ENCODE data around the gene ACOX2. TPM values are rescaled to one million over a fixed set of nuclear protein-coding genes. Genes with fewer than 3 reads are reported as not detected.

Gene ACOX2
- total RNA-seq, 1 donor from 2014 or later: 1.6 TPM

GRCh38 chr3:58519668-58520402 is 17.2 kb downstream of the ACOX2 start:
- DNase-seq (ENCODE audit: low spot score in 2 of 2): no peak
- FAIRE-seq: no peak

DNA sequence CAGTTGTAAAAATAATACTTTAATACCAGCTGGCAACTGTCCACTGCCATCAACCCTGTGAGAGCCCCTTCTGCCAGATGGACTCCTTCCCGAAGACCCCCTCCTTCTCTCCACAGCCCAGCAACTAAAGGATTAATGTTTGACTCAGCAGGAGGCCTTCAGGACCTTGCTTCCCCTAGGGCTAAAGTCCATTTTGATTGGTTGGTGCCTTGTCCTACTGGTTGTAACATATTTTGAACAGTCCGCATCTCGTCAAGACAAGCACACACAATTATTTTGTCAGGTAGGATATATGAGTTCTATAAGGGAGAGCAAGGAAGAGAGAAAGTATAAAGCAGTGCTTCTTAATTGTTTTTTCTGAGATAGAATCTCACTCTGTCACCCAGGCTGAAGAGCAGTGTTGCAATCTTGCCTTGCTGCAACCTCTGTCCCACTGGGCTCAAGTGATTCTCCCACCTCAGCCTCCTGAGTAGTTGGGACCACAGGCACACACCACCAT is 18.6 kb downstream of the ACOX2 start:
- DNase-seq (ENCODE audit: low spot score in 2 of 2) (no peak), FAIRE-seq (no peak)

DNA sequence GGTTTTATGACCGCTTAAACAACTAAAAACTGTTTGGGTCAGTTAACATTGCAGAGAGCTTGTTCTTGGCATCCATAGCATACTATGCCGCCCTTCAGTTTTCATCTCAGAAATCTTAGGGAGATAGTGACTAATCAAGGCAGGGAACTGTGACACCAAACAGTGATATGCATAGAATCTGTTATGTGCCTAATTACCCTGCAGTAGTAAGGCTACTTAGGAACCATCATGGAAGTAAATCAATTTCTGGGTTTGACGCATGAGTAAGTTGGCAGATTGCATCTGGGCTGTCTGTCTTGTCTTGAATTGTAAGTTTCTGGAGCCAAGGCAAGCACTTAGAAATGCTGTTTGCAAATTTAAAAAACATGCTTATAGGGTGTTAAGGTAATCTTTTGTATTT is 22.6 kb downstream of the ACOX2 start:
- FAIRE-seq: no peak
- no peak for DNase-seq (ENCODE audit: low spot score in 2 of 2)

DNA sequence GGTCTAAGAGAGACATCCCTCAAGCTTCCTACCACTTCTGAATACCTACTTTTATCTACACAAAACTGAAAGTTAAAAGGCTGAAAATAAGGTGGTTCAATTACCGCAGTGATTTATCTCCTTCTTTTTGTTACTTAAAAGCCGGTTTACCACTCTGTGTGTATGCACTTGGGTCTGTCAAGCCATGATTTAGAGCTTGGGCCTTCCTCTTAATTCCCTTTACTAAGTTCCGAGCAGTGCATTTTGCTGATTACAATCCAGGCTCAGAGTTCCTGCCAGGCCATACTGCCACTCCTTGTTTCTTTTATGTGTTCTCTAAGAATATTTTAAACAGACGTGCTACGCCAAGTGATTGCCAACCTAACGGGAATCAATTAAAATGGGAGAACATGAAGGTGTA is 28.6 kb downstream of the ACOX2 start:
- no peak for DNase-seq (ENCODE audit: low spot score in 2 of 2)
- no peak for FAIRE-seq

DNA sequence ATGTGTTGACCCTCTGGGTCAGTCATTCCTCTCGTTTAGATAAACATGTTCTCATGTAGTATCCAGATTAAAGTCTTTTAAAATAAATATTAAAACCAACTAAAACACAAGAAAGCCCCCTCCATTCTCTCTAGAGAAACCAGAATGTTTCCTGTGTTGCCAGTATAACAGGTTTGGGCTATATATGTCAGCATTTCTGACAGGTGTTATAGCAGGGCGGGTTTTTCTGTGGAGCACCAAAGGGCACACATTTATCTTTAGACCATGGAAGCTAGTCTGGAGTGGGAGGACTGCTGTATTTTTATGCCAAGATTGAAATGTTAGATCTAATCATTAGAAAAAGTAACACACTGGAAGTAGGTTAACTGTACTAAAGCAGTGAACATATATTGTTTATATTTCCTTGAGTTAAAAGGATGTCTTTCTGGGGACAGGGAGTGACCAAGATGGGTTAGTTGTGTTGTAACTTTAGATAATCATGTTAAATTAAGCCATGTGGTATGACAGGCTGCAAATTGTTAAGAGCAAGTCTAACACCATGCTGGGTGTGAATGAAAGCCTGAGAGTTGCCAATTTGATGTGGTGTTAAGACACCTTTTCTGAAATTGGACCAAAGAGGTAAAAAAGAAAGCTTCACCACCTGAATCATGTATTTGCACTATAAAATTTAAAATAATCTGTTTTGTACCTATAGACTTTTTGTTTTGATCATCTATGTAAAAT is 29.5 kb downstream of the ACOX2 start:
- no peak for DNase-seq (ENCODE audit: low spot score in 2 of 2)
- no peak for FAIRE-seq

- FAIRE-seq: no peak
Measured at GRCh38 chr3:58502872-58503271, 34.1 kb downstream of the ACOX2 start.

DNA sequence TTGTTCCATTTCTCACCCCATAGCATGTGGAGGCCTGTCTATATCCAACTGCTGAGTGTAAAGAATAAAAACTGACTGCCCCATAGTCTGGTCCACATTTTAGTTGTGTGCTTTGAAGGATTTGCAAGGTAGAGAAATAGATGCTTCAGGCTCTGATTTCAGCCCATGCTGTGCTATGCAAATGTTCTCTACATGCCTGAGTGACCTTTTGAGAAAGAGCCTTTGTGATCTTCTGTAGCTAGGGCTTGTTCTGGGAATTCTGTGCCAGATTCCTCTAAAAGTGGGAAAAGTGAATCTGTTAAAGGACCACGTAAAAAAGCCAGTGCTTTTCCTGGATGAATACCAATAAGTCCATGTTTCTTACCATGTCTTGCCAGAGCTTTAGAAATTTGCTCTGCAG is 39.9 kb downstream of the ACOX2 start:
- DNase-seq (ENCODE audit: low spot score in 2 of 2): no peak
- no peak for FAIRE-seq

More at GRCh38 chr3:58502872-58503271, 34.1 kb downstream of the ACOX2 start:
- no peak for DNase-seq (ENCODE audit: low spot score in 2 of 2)

- no peak for FAIRE-seq
- DNase-seq (ENCODE audit: low spot score in 2 of 2): no peak
Measured at GRCh38 chr3:58496206-58496857, 40.7 kb downstream of the ACOX2 start.

GRCh38 chr3:58495101-58495500 is 41.9 kb downstream of the ACOX2 start:
- FAIRE-seq: no peak
- DNase-seq (ENCODE audit: low spot score in 2 of 2): no peak

DNA sequence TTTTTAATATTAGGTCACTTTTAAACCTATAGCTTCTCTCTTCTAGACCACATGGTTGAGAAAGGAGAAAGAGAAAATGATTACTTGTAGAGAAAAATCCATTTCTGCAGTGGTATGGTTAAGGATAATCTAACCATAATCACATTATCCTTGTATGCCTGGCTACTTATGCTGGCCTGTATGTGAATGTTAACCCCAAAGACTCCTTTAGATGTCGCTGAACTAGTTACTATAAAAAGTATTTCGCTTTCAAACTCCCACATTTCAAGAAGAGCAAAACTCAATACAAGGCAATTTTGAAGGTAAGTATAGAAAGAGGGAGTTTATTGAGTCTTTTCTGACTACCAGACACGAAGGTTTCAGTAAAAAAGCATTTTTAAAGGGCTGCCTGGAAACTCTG is 42.9 kb downstream of the ACOX2 start:
- no peak for FAIRE-seq
- DNase-seq (ENCODE audit: low spot score in 2 of 2): no peak

- FAIRE-seq (no peak), DNase-seq (ENCODE audit: low spot score in 2 of 2) (no peak)
Measured at GRCh38 chr3:58492494-58492905, 44.5 kb downstream of the ACOX2 start.

DNA sequence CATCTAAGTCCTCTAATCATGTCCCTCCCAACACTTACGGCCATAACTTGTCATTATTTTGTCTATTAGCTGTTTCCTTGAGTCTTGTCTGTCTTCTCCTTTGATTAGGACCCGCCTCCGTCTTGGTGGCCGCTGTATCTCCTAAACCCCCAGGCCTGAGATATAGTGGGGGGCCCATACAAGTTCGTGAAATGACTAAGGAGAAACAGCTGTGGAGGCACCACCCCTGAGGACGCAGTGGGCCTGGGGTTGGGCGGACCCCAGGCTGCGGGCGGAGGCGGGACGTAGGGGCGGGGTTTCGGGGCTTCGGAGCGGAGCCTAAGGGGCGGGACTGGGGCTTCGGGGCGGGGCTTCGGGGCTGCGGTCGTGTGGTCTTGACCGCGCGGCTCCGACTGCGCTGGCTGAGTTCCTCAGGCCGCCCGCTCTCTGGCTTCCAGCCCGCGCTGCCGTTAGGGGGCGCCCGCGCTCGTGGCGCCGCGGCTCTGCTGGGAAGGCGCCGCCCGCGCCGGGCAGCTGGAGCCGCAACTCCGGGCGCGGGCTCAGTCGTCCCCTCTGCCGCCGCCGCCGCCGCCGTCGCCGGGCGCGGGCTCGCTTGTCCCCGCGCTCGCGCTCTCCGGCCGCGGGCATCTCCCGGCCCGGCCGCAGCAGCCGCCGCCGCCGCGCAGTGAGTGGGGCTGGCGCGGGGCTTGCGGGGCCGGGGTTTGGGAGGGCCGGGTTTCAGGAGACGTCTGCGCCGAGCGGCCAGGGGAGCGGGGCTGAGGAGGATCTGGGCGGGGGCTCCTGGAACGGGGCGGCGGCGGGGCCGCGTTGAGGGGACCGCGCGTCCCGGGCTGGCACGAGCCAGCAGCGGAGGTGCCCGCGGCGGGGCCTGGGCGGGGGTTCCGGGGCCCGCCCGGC is 45.2 kb downstream of the ACOX2 start, which contains the start of gene KCTD6:
Gene KCTD6, plus strand, starts transcription at position 591 of the 897 bp plus-strand sequence. CDS start 6,660 bp downstream, outside the sequence.
- FAIRE-seq: no peak
- DNase-seq (ENCODE audit: low spot score in 2 of 2): peak; percentile 91 to 93

- no peak for FAIRE-seq
- no peak for DNase-seq (ENCODE audit: low spot score in 2 of 2)
Measured at GRCh38 chr3:58490860-58491501, 46.0 kb downstream of the ACOX2 start.

DNA sequence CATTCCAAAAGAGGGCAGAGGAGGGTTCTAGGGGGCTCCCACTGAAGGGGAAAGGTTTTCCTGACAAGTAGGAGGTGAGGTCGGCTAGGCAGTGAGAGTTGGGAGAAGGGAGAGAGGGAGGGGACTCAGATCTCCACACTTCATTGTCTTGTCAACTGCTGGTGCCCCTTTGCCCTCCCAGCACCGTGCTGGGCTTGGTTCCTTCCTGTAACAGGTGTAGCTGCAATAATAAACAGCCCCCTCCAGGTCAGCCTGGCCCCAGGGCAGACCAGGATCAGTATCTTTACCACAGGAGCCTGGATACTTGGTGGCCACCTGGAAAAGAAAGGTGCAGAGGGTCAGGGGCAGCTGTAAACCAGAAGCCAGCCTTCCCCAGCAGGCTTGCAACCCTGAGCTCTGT is 48.0 kb downstream of the ACOX2 start:
- DNase-seq (ENCODE audit: low spot score in 2 of 2): no peak

DNA sequence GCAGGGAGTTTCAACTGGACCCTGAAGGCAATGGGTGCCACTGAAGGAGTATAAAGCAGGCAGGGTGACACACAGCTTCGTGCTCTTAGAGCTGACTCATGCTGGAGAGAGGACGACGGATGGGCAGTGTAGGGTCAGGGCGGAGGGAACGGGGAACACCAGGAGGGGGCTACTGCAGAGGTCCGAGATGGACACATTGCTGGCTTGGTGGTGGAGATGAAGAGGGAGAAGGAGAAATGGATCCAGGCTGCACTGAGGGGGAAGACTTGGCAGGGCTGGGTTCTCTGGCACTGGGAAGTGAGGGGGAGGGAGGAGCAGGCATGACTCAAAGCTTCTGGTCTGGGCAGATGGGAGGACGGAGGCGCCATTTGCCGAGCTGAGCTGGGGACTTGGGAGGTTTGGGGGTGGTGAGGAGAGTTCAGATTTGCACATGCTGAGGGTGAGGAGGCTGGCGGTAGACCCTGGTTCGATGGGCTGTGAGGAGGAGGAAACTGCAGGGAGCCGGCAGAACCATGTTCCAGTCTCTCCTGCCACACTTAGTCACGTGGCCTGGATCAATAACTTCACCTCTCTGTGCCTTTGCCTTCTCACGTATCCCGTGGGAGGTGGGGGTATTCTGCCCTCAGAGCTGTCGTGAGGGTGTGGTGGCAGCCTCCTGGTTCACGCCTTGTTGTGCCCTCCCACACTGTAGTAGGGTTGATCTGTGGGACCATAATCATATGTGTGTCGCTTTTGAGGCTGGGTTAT is 49.7 kb downstream of the ACOX2 start:
- FAIRE-seq (no peak), DNase-seq (ENCODE audit: low spot score in 2 of 2) (peak in 1 of 2 donors; percentile 26)

More for the DNA sequence above, 48.0 kb downstream of the ACOX2 start:
- FAIRE-seq: no peak

DNA sequence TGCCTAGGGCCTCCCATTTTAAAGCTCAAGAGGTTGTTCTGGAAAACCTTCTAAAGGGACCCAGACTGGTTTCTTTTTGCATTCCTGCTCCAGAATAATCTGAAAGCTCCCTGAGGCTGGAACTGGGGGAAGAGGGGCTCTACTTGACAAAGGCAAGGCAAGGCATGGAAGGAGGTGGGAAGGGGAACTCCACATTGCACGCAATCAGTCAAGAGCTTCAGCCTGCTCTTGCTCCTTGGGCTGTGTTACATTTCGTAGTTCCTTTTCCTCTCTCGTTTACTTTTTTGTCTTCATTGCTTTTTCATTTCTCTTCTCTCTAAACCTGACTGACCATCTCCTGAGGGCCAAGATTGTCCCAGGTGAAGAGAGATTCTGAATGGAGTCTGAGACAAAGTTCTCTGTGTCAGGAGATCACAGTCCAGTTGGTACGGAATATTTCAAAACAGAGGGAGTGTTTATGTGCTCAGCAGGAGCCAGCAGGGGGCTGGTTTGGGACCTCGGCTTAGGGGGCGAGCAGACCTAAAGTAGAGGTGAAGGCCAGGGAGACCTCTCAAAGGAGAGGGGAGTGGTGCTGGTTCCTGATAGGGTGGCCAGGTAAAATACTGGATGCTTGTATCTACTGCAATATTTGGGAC is 51.1 kb downstream of the ACOX2 start:
- no peak for FAIRE-seq

DNA sequence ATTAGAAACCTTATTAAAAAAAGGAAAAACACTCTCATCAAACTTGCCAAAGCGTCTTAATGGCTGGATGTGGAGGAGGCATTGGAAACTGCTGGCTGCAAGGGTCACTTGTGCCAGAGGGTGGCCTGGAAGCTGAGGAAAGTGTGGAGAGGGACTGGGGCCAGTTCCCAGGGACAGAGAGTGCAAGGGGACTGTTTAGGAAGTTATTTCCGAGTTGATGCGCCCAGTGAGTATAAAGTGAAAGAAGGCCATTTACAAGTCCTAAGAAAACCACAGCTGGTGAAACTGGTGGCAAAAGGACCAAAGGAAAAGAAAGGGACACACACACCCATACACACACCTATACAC is 52.3 kb downstream of the ACOX2 start:
- no peak for DNase-seq (ENCODE audit: low spot score in 2 of 2)
- FAIRE-seq: no peak

More for the DNA sequence above, 51.1 kb downstream of the ACOX2 start:
- no peak for DNase-seq (ENCODE audit: low spot score in 2 of 2)

DNA sequence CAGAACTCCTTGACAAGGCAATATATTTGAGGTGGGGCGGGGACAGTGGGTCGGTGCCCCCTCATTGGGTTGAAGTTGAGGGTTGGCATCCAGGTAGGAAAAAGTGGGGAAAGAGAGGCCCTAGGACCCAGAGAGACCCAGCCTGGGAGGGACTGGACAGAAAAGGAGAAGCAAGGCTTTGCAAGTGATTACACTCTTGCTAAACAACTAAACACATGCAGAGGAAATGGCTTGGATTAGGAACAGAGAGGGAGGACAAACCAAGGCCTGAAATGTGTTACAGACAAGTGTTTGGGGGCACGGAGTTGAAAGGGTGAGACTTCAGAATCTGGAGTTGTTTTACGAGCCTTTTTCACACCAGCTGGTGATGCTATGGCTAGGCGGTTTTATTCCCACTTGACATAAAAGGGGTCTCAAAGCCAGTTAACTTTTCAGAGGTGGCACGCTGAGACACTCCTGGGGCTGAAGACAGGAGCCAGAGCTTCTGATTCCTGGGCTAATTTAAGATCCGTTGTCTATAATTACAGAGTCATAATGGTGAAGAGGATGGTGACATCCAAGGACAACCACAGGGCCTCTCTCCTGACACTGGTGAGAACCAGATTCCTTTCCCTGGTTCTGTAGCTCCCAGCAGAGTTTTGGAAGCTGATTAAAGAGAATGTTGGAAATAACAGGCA is 52.8 kb downstream of the ACOX2 start:
- no peak for DNase-seq (ENCODE audit: low spot score in 2 of 2)
- FAIRE-seq: no peak
